ENCODE results near the gene SMC1B. TPM values are rescaled to one million over a fixed set of nuclear protein-coding genes. Genes with fewer than 3 reads are reported as not detected.

The SMC1B gene
- total RNA-seq, 1 donor from 2014 or later: not detected

GRCh38 chr22:45453764-45454163, 40.4 kb upstream of the SMC1B start:
- Mint-ChIP-seq H3K27ac (ENCODE audit: unreplicated experiment) (no peak overlapping the region), H3K36me3 (ENCODE audit: low read depth, unreplicated experiment) (no peaks in the 10 kb centered on the region), H3K9me3 (ENCODE audit: unreplicated experiment) (no peaks in the 10 kb centered on the region), H3K27me3 (ENCODE audit: unreplicated experiment) (peaks cover 14% of the 10 kb centered on the region), H3K4me1 (ENCODE audit: unreplicated experiment) (no peaks in the 10 kb centered on the region), H3K4me3 (ENCODE audit: unreplicated experiment) (no peak overlapping the region)
- no peak for DNase-seq (ENCODE audit: low spot score)
- TF ChIP-seq CTCF (IDR thresholded peaks at IDR 0.05; ENCODE audit: unreplicated experiment): no peak

- no peak for TF ChIP-seq CTCF (IDR thresholded peaks at IDR 0.05; ENCODE audit: unreplicated experiment)
- H3K4me3 Mint-ChIP-seq (ENCODE audit: unreplicated experiment): no peak overlapping the region
- no peaks in the 10 kb centered on the region for H3K36me3 Mint-ChIP-seq (ENCODE audit: low read depth, unreplicated experiment)
- H3K4me1 Mint-ChIP-seq (ENCODE audit: unreplicated experiment): no peaks in the 10 kb centered on the region
- no peak for DNase-seq (ENCODE audit: low spot score)
- no peaks in the 10 kb centered on the region for H3K9me3 Mint-ChIP-seq (ENCODE audit: unreplicated experiment)
- H3K27me3 Mint-ChIP-seq (ENCODE audit: unreplicated experiment): peaks cover 14% of the 10 kb centered on the region
- no peak overlapping the region for H3K27ac Mint-ChIP-seq (ENCODE audit: unreplicated experiment)
These were observed 39.4 kb upstream of the SMC1B start for GRCh38 chr22:45452565-45453379.

- no peak for DNase-seq (ENCODE audit: low spot score)
- Mint-ChIP-seq H3K36me3 (ENCODE audit: low read depth, unreplicated experiment) (no peaks in the 10 kb centered on the region), H3K27ac (ENCODE audit: unreplicated experiment) (no peak overlapping the region), H3K27me3 (ENCODE audit: unreplicated experiment) (peaks cover 14% of the 10 kb centered on the region), H3K9me3 (ENCODE audit: unreplicated experiment) (no peaks in the 10 kb centered on the region), H3K4me1 (ENCODE audit: unreplicated experiment) (no peaks in the 10 kb centered on the region), H3K4me3 (ENCODE audit: unreplicated experiment) (no peak overlapping the region)
- TF ChIP-seq CTCF (IDR thresholded peaks at IDR 0.05; ENCODE audit: unreplicated experiment): no peak
These were observed 38.6 kb upstream of the SMC1B start for GRCh38 chr22:45451972-45452371.

GRCh38 chr22:45450921-45451651, 37.7 kb upstream of the SMC1B start:
- DNase-seq (ENCODE audit: low spot score): no peak
- Mint-ChIP-seq H3K9me3 (ENCODE audit: unreplicated experiment) (no peaks in the 10 kb centered on the region), H3K27me3 (ENCODE audit: unreplicated experiment) (peaks cover 14% of the 10 kb centered on the region), H3K4me3 (ENCODE audit: unreplicated experiment) (no peak overlapping the region), H3K36me3 (ENCODE audit: low read depth, unreplicated experiment) (no peaks in the 10 kb centered on the region), H3K4me1 (ENCODE audit: unreplicated experiment) (no peaks in the 10 kb centered on the region), H3K27ac (ENCODE audit: unreplicated experiment) (no peak overlapping the region)
- TF ChIP-seq CTCF (IDR thresholded peaks at IDR 0.05; ENCODE audit: unreplicated experiment): no peak

Data from endothelial cell (in vitro differentiated cells).